Measurements from ENCODE around the gene KRT17.

- TF ChIP-seq CTCF (IDR thresholded peaks at IDR 0.05) (no peak), POLR2AphosphoS5 (IDR thresholded peaks at IDR 0.05) (no peak), POLR2A (IDR thresholded peaks at IDR 0.05) (no peak)
Measured at GRCh38 chr17:41629316-41629715, 4.9 kb upstream of the KRT17 start.
